Endothelial cell (in vitro differentiated cells): Measurements from ENCODE around the gene PPP1R26. TPM values are rescaled to one million over a fixed set of nuclear protein-coding genes. Genes with fewer than 3 reads are reported as not detected.
A peak's percentile ranks its signal among the peaks of the same experiment; 100 is the strongest.

Source experiments
- DNase-seq: peaks from one replicate; pipeline ENCODE4 v3.0.0; 2021; ENCODE audit warnings: low spot score
- H3K27ac Mint-ChIP-seq: one replicate; pipeline ENCODE4 v1.8.0; 2021; ENCODE audit warnings: mixed read lengths, inconsistent platforms; ENCODE audit not compliant: unreplicated experiment
- H3K27me3 Mint-ChIP-seq: one replicate; pipeline ENCODE4 v1.8.0; 2021; ENCODE audit warnings: mild to moderate bottlenecking, moderate library complexity, mixed read lengths, inconsistent platforms; ENCODE audit not compliant: unreplicated experiment
- H3K36me3 Mint-ChIP-seq: one replicate; pipeline ENCODE4 v1.8.0; 2021; ENCODE audit warnings: mild to moderate bottlenecking, low read depth, mixed read lengths, inconsistent platforms; ENCODE audit not compliant: unreplicated experiment
- H3K4me1 Mint-ChIP-seq: one replicate; pipeline ENCODE4 v1.8.0; 2021; ENCODE audit warnings: mild to moderate bottlenecking, mixed read lengths, inconsistent platforms; ENCODE audit not compliant: unreplicated experiment
- H3K4me3 Mint-ChIP-seq: one replicate; pipeline ENCODE4 v1.8.0; 2021; ENCODE audit warnings: mild to moderate bottlenecking, mixed read lengths, inconsistent platforms; ENCODE audit not compliant: unreplicated experiment
- H3K9me3 Mint-ChIP-seq: one replicate; pipeline ENCODE4 v1.8.0; 2021; ENCODE audit warnings: mixed read lengths, inconsistent platforms; ENCODE audit not compliant: unreplicated experiment
- CTCF ChIP-seq: fragments of 200-600 bp; sonication (generic); IDR thresholded peaks from one replicate; pipeline ENCODE4 v1.5.0; 2021; ENCODE audit warnings: antibody characterized with exemption; ENCODE audit not compliant: unreplicated experiment
- total RNA-seq: library from RNA; stranded (reverse); fragmentation: NEBNext Ultra II Directional; extraction: Animal tissue kit (Norgen Biotek cat#: 25700); gene quantifications from one replicate; pipeline ENCODE4 v1.2.1, GENCODE V29; 2021; ENCODE audit not compliant: unreplicated experiment

PPP1R26 gene
- total RNA-seq, 1 donor from 2014 or later = 21.5 TPM

- no peak overlapping the region for H3K27ac Mint-ChIP-seq
- no peak for TF ChIP-seq CTCF
- no peak for DNase-seq
- peaks cover 5% of the 10 kb centered on the region for H3K4me1 Mint-ChIP-seq
- peaks cover 11% of the 10 kb centered on the region for H3K36me3 Mint-ChIP-seq
- no peaks in the 10 kb centered on the region for H3K9me3 Mint-ChIP-seq
- H3K4me3 Mint-ChIP-seq = peak overlapping the region; percentile 90
- peaks cover 12% of the 10 kb centered on the region for H3K27me3 Mint-ChIP-seq
Measured at GRCh38 chr9:135500071-135500524, 20.5 kb downstream of the PPP1R26 start.

GRCh38 chr9:135500525-135501260, 21.1 kb downstream of the PPP1R26 start, which contains the start of gene MRPS2:
MRPS2 (plus strand) TSS chr9:135500682; CDS start chr9:135500711, 29 bp downstream.
- H3K9me3 Mint-ChIP-seq = no peaks in the 10 kb centered on the region
- peaks cover 5% of the 10 kb centered on the region for H3K4me1 Mint-ChIP-seq
- H3K27ac Mint-ChIP-seq = peak within 1 kb of the TSS; percentile 75
- peak; percentile 52 for TF ChIP-seq CTCF
- H3K4me3 Mint-ChIP-seq = peak within 1 kb of the TSS; percentile 90
- peaks cover 11% of the 10 kb centered on the region for H3K36me3 Mint-ChIP-seq
- peaks cover 13% of the 10 kb centered on the region for H3K27me3 Mint-ChIP-seq
- DNase-seq = peak; percentile 98

GRCh38 chr9:135501261-135502167, 21.9 kb downstream of the PPP1R26 start:
- Mint-ChIP-seq H3K27me3 (peaks cover 13% of the 10 kb centered on the region), H3K4me3 (peak overlapping the region; percentile 89), H3K4me1 (peaks cover 5% of the 10 kb centered on the region), H3K36me3 (peaks cover 11% of the 10 kb centered on the region), H3K9me3 (no peaks in the 10 kb centered on the region), H3K27ac (peak overlapping the region; percentile 75)
- TF ChIP-seq CTCF = no peak
- no peak for DNase-seq

GRCh38 chr9:135502168-135502872, 22.7 kb downstream of the PPP1R26 start:
- Mint-ChIP-seq H3K27ac (peak overlapping the region; percentile 18), H3K27me3 (peaks cover 15% of the 10 kb centered on the region), H3K36me3 (peaks cover 11% of the 10 kb centered on the region), H3K9me3 (no peaks in the 10 kb centered on the region), H3K4me1 (peaks cover 5% of the 10 kb centered on the region), H3K4me3 (peak overlapping the region; percentile 89)
- TF ChIP-seq CTCF = no peak
- no peak for DNase-seq
